Activated naive CD4-positive, alpha-beta T cell treated with anti-CD3 and anti-CD28 coated beads, Interleukin-2, amount 10 ng/mL, durations not matched to agents 5 hours and 36 hours (primary cell): ENCODE data around the gene NENF. TPM values are rescaled to one million over a fixed set of nuclear protein-coding genes. Genes with fewer than 3 reads are reported as not detected.

Source experiments
- total RNA-seq, 2 experiments: library from RNA; stranded (reverse); gene quantifications; one replicate each; pipeline ENCODE4 v1.2.3, GENCODE V29; 2021

The NENF gene
- total RNA-seq = 10 to 100 TPM; 22.0 to 23.1 TPM

DNA sequence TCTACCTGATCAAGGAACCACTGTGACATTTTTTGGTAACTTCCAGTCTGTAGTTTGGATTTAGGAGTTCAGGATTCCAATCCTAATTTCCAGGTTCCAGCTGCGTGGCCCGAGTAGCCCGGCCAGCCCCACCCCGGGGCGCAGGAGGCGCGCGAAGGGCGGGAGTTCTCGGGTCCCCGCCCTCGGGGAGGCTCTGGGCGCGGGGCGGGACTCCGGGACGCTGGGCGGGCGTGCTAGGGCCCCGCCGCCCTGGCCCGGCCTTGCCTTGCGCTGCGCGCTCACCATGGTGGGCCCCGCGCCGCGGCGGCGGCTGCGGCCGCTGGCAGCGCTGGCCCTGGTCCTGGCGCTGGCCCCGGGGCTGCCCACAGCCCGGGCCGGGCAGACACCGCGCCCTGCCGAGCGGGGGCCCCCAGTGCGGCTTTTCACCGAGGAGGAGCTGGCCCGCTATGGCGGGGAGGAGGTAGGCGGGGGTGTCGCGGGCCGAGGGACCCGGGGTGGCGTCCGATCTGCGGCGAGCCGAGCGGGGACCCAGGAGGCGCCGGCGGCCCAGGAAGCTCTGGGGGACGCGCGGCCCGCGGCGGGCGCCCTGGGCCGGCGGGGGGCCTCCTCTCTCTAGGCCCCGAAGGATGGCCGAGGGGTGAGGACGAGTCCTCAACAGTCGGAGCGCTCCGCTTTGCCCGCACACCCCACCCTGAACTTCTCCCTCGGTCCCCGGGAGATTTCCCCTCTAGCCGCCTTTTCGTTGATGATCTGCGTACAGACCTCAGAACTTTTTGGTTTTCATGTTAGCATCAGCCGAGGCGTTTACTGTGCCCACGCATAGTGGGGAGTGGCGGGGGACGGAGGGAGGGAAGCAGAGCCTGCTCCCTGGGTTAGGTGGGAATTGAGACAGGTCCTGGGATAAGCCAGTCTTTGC is at the start of gene NENF:
NENF (plus strand) TSS at position 260 of the 916 bp plus-strand sequence; CDS start at position 284, 24 bp downstream.

DNA sequence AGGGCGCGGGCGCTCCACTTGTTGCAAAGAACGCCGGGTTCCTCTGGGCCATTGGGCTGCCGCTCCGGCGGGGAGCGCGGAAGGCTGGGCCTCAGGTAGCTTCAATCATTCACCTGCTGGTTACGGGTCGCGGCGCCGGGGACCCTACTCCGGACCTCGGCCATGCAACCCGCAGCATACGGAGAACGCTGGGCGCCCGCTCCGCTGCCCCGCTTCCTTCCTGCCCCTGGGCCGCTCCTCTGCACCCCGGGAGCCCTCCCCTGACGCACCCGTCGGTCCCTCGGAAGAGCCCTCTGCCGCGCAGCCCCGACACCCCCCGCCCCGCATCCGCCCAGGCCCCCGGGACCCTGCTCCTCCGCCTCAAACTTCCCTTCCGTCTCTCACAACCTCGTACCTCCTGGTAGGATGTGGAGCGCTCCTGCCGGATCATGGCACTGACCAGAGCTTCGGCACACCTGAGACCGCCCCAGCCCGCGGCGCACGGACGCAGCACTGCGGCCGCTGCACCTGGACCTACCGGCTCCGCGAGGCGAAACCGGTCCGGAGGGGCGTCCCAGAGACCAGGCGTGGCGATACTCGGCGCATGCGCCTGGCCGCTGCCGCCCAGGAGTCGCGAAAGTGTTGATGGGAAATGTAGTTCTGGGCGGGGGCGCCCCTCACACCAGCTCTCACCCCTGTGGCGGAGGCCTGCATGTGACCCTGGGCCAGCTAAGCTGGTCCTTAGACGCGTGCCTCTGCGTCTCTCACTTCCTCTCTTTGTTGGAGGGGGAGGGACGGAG is 18.2 kb upstream of the NENF start, which contains the start of gene PACC1:
PACC1 (minus strand) TSS at position 559 of the 779 bp plus-strand sequence; CDS start at position 430, 129 bp downstream.

Other genes with a start within 250 kb of the NENF start
- 10 to 100 TPM; 82.2 to 85.9 TPM for gene PPP2R5A, start 147.5 kb upstream of the NENF start, total RNA-seq
- 10 to 100 TPM; 10.6 to 11.3 TPM for gene PACC1, start 18.0 kb upstream of the NENF start, total RNA-seq
- 10 to 100 TPM; 10.6 to 11.1 TPM for gene ATF3, start 175.8 kb downstream of the NENF start, total RNA-seq